ENCODE measurements around the gene PRSS35.

DNA sequence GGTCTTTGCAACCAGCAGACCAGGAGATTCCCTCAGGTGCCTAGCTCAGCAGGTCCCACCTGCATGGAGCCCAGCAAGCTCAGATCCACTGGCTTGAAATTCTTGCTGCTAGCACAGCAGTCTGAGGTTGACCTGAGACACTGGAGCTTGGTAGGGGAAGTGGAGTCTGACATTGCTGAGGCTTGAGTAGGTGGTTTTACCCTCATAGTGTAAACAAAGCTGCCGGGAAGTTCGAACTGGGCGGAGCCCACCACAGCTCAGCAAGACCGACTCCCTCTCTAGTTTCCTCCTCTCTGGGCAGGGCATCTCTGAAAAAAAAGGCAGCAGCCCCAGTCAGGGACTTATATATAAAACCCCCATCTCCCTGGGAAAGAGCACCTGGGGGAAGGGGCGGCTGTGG, 34.3 kb downstream of the PRSS35 start:
- TF ChIP-seq, protein P1, sequence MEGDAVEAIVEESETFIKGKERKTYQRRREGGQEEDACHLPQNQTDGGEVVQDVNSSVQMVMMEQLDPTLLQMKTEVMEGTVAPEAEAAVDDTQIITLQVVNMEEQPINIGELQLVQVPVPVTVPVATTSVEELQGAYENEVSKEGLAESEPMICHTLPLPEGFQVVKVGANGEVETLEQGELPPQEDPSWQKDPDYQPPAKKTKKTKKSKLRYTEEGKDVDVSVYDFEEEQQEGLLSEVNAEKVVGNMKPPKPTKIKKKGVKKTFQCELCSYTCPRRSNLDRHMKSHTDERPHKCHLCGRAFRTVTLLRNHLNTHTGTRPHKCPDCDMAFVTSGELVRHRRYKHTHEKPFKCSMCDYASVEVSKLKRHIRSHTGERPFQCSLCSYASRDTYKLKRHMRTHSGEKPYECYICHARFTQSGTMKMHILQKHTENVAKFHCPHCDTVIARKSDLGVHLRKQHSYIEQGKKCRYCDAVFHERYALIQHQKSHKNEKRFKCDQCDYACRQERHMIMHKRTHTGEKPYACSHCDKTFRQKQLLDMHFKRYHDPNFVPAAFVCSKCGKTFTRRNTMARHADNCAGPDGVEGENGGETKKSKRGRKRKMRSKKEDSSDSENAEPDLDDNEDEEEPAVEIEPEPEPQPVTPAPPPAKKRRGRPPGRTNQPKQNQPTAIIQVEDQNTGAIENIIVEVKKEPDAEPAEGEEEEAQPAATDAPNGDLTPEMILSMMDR (IDR thresholded peaks at IDR 0.05; ENCODE audit: low read depth, low read length), result no peak
- TF ChIP-seq EZH2phosphoT487 (IDR thresholded peaks at IDR 0.05; ENCODE audit: low read depth), result no peak

All from OCI-LY3 (cell line).